ENCODE measurements around the gene ELAVL1. TPM values are rescaled to one million over a fixed set of nuclear protein-coding genes. Genes with fewer than 3 reads are reported as not detected.

Gene ELAVL1
- total and polyA plus RNA-seq, 2 of the 13 experiments (the other 11 are each of a cell fraction or from before 2014, with no cell fraction given), result 27.9 to 38.4 TPM

- TF ChIP-seq DRAP1 (CRISPR knock-in tag; IDR thresholded peaks at IDR 0.05), result peak; percentile 43; the same call in 1 of the 2 replicates
- no peak for TF ChIP-seq HOXA7 (CRISPR knock-in tag; IDR thresholded peaks at IDR 0.05)
- no peak for TF ChIP-seq SRSF1 (optimal IDR thresholded peaks at IDR 0.05; ENCODE audit: low read depth, low read length)
- TF ChIP-seq ZNF687 (CRISPR knock-in tag; IDR thresholded peaks at IDR 0.05), result peak; percentile 94
- TF ChIP-seq ZNF205 (CRISPR knock-in tag; IDR thresholded peaks at IDR 0.05), result peak; percentile 45; the same call in 1 of the 2 replicates
- TF ChIP-seq ZNF484 (CRISPR knock-in tag; IDR thresholded peaks at IDR 0.05; ENCODE audit: borderline replicate concordance, low read depth), result no peak
- no peak for TF ChIP-seq HMG20A (CRISPR knock-in tag; IDR thresholded peaks at IDR 0.05; ENCODE audit: borderline replicate concordance)
- peak; percentile 34; the same call in 1 of the 2 replicates for TF ChIP-seq GATAD2A (CRISPR knock-in tag; IDR thresholded peaks at IDR 0.05)
- 0 out of 2 replicates have a peak, but pooled peaks have one; percentile 71 for TF ChIP-seq NFAT5 (CRISPR knock-in tag; IDR thresholded peaks at IDR 0.05)
- TF ChIP-seq YY1 (IDR thresholded peaks at IDR 0.05; ENCODE audit: insufficient read depth, insufficient replicate concordance, low read depth, low read length), result peak; percentile 47
- peak; percentile 89 for TF ChIP-seq FOXC1 (CRISPR knock-in tag; IDR thresholded peaks at IDR 0.05; ENCODE audit: borderline replicate concordance)
- peak; percentile 89 for TF ChIP-seq POGK (CRISPR knock-in tag; conservative IDR thresholded peaks at IDR 0.05)
- no peak for TF ChIP-seq THRA (CRISPR knock-in tag; IDR thresholded peaks at IDR 0.05; ENCODE audit: borderline replicate concordance)
- no peak for TF ChIP-seq ZZZ3 (CRISPR knock-in tag; IDR thresholded peaks at IDR 0.05; ENCODE audit: borderline replicate concordance)
- TF ChIP-seq ZNF775 (CRISPR knock-in tag; IDR thresholded peaks at IDR 0.05; ENCODE audit: borderline replicate concordance), result no peak
Measured at GRCh38 chr19:7925171-7925851, 80.1 kb downstream of the ELAVL1 start (continued).
